CD4-positive, alpha-beta T cell treated with Interleukin-12 subunit alpha and Interleukin-12 subunit beta, for 1 hour (primary cell): Measurements from ENCODE around the gene TAX1BP1.

ENCODE experiments used
- DNase-seq: peaks from one replicate; pipeline ENCODE4 v3.0.0-alpha.2; 2020

Gene TAX1BP1

DNA sequence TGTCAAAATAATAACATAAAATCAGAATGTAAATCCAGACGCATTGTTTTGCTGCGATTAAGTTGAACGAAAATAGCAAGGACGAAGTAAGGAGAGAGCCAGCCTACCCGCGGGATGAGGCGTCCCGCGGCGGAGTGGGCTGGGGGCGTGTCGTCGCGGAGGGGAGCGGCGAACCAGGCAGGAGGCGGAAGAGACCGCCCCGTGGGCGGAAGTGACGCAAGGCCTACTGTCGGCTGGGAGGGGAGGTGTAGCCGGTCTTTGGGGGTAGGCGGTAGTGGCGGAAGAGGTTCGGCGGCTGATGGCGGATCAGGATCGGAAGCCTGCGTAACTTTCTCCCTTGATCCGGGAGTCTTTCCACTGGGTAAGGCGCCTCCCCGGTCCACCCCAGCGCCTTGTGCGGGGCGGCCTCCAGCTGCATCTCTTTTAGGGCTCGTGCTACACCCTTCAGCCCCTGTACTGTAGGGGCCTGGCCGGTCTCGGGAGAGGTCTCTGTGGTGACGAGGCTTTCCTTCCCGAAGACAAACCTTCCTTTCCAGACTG is at the start of gene TAX1BP1:
TSS of gene TAX1BP1 (plus strand) at position 254 of the 540 bp plus-strand sequence. CDS start 8,363 bp downstream, outside the sequence.
- DNase-seq = peak; percentile 95

DNA sequence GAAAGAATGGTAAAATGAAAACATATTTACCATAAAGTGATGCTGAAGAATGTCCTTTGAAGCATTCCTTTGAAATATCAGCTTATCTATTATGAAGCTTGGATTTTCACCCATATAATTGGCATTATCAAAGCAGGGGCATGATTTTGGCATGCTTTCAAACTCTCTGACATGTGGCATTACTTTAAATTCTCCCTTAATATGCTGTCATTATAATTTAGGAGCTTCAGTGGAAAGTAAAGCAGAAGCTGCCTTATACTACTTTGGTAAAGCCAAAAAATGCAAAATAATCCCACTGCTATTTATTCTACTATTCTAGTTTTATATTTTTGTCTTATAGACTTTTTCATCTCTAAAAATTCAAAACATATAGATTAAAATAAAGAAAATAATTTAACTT is 49.3 kb upstream of the TAX1BP1 start:
- DNase-seq = no peak

DNA sequence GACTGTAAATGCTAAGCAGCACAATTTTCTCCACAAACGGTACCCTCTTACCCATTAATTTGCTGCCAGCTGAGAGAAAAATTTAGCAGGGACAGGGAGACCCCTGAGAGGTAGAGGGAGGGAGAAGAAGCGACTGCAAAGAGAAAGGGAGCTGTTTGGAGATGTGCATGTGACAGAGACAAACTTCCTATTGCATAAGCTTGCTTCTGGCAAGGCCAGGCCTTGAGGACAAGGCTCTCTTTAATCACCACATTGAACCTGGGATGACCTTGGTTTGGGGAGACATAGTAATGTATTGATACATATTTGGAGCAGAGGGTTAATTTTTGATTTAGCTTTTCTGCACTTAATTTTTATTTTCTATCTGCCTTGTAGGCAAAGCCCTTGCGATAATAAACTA is 46.2 kb upstream of the TAX1BP1 start:
- DNase-seq = no peak

GRCh38 chr7:27695096-27695495 is 44.9 kb upstream of the TAX1BP1 start:
- DNase-seq = no peak

- DNase-seq = peak; percentile 7
Observed at GRCh38 chr7:27697861-27698430, 42.0 kb upstream of the TAX1BP1 start.

- no peak for DNase-seq
Observed at GRCh38 chr7:27699751-27700150, 40.2 kb upstream of the TAX1BP1 start.

DNA sequence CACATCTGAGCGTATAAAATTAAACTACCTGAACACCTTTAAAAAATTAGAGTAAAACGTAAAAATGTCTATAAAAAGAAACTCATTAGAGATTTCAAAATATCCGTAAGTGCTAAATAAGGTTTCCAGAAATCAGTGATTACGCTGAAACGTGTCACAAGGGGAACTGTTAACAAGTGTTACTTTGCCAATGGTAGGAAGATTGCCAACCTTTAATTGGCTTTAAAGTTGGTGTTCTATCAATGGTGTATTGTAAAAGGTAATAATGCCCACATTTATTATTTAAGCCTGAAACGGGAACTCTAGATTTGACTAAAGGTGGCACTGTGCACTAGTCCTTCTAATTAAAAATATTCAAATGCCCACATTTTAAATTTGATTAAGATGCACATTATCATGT is 39.5 kb upstream of the TAX1BP1 start:
- no peak for DNase-seq

- no peak for DNase-seq
Observed at GRCh38 chr7:27703181-27703580, 36.8 kb upstream of the TAX1BP1 start.

DNA sequence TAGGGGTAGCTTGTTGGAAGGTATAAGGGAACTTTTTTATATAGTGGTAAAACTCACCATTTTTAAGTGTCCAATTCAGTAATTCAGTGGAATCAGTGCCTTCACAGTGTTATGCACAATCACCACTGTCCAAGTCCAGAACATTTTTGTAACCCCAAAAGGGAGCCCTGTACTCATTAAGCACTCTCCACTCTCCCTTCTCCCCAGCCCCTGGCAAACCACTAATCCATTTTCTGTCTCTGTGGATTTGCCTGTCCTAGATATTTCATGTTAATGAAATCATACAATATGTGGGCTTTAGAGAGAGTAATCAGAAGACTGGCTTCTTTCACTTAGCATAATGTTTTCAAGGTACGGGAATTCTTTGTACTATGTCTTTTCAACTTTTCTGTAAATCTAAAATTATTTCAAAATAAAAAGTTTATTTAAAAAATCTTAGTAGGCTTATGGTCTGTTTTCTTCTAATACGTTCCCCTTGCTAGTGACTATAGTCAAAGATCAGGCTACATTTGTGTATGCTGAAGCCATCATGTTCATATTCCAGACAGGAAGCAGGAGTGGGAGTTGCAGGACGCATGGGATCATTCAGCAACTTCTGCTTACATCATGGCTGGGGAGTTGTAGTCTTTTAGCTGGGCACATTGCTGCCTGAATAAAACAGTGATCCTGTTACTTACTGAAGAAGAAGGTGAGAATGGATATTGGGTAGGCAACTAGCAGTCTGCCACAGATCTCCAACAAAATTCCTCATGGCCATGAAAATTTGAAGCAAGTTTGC is 35.4 kb upstream of the TAX1BP1 start:
- no peak for DNase-seq

GRCh38 chr7:27705200-27705594 is 34.8 kb upstream of the TAX1BP1 start:
- DNase-seq = no peak

DNA sequence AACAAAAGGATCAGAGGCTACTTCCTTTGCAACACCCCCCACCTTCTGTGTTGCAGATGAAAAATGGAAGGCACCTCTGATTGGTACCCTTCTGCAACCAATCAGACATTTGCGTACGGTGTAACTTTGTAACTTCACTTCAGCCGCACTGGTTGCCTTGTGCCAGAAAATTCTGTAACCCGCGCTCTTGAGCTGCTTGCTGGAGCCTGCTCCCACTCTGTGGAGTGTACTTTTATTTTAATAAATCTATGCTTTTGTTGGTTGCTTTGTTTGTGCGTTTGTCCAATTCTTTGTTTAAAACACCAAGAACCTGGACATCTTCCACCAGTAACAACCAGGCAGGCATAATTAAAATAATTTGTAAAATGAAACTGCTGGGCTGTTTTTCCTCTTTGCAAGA is 31.5 kb upstream of the TAX1BP1 start:
- DNase-seq = no peak

DNA sequence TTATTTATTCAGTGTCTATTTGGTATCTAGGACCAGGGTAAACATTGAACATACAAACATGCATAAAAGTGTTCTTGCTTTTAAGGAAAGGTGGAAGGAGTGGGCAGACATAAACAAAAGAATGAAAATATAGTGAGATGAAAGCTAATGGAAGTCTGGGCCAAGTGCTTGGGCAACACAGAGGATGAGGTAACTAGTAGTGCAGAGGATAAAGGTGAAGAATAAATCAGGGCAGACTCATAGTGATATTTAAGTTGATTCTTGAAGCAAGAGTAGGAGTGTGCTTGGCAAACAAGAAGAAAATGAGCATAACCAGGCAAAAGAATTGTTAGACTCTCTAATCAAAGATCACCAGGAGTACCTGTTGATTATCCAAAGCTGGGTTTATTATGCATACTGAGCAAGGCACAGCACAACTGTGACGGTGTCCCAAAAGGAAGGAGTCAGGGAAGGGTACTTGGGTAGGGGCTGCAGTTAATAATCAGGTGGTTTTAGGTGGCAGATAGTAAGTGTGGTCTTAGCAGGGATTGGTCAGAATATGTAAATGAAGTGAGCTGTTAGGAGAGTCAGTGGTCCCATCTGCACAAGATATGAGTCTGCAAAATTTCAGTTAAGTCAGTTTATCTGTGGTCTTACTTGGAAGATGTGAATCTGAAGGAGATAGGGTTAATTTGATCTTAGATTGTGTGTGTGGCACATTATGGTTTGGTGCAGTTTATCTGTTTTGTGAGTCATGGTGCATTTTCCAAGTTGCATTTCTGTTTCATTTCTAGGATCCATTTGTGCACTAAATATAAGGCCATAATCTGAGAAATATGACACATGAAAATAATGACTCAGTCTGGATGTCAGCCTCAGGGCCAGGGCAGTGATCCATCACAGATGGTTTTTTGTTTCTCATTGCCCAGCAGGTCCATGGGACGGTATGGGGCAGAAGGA is 30.6 kb upstream of the TAX1BP1 start:
- DNase-seq = no peak

GRCh38 chr7:27712217-27712616 is 27.7 kb upstream of the TAX1BP1 start:
- no peak for DNase-seq

- DNase-seq = no peak
Observed at GRCh38 chr7:27714831-27715444, 25.0 kb upstream of the TAX1BP1 start.

DNA sequence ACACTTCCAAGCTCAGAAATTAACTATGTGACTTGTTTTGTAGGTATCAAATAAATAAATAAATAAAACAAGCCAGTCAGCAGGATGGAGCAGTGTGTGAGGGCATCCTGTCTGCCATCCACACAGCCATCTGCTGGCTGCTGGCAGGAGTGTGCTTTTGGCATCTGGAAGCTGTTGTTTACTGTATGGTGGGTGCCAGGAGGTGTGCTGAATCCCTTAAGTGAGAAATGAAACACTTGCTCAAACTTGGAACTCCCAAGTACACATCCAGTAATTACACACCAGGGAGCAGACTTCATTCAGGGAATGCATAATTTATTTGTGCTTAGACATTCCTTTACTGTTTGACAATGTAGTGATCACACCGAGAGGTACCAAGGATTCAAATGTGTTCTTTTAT is 16.9 kb upstream of the TAX1BP1 start:
- no peak for DNase-seq

DNA sequence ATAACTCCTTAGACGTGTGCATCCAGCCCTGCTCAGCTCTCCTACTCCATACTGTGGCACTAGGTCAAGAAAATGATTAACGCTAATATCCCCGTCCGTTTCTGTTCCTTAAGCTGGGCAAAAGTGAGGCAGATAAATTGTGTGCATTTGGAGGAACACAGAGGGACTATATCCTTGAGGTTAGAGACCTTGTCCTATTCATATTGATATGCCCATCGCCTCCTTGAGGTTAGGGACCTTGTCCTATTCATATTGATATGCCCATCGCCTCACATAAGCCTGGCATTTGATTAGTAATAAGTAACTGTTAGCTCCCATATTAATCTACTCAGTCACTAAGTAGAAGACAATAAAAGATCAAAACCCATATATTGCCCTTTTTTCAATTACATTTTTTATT is 12.9 kb upstream of the TAX1BP1 start:
- DNase-seq = no peak

GRCh38 chr7:27730112-27730511 is 9.8 kb upstream of the TAX1BP1 start:
- DNase-seq = no peak

GRCh38 chr7:27734583-27734982 is 5.4 kb upstream of the TAX1BP1 start:
- DNase-seq = no peak

DNA sequence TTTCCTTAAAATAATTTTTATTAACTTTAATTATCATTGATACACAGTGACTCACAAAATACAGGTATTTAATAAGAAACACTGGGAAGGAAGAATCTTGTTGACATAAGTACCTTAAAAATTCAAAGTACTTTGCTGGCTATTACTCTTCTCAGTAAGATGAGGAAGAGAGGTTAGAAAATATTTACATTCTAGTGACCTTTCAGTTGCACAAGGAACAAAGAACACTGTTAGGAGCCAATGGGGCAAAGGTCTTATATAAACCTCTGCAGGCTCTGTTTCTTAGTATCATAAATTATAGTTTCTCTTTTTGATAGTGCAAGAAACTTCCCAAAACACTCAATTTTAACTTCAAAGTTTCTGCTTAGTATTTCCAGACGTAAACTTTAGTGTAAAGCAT is 4.8 kb upstream of the TAX1BP1 start:
- DNase-seq = no peak

DNA sequence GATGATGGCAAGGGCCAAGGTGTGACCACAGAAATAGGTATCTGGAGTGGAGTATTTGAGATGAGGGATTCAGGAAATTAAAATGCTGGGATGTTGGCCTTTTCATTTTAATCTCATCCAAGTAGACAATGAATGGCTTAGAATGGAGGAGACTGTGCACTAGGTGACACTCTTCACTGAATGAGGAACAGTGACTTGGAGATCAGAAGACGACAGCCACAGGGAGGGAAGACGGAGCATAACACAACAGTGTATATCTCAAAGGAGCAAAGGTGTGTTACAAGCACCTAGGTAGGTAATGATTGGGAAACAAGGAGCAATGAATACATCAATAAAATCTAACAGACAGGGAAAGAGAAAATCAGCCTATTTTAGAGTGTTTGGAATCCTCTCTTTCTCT is 4.1 kb upstream of the TAX1BP1 start:
- no peak for DNase-seq

DNA sequence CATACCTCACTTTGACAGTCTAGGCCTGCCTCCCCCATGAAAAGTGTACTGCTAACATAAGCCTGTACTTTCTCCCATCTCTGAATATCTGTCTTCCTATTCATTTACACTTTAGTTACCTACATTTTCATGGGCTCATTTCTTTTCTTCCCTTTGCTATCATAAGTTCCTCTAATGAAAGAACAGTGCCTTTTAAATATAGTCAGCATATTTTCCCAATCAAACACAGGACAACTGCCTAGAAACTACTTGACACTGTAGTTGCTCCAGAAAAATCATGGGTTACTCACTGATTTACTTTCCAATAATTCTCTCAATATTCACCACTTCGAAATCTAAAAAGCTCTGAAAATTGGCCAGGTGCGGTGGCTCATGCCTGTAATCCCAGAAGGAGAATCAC is 2.8 kb upstream of the TAX1BP1 start:
- no peak for DNase-seq

DNA sequence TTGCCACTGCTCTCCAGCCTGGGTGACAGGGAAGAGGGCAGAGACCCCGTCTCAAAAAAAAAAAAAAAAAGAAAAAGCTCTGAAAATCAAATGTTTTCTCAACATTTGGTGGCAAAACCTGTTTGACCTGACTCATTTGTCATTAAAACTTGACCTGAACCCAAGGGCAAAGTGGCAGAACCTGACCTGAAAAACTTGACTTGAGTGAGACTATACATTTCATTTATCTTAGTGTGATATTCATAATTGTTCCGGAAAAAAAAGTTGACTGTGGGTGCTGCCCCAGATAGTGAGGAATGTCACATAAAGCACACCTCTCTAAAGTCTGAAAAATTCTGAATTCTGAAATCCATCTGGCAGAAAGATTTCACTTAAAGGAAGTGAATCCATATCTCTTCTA is 2.3 kb upstream of the TAX1BP1 start:
- DNase-seq = no peak

GRCh38 chr7:27739301-27739908 is 557 bp upstream of the TAX1BP1 start:
- DNase-seq = no peak
